Muscle of back (tissue), 10 donors: ENCODE results near the gene SYT15. TPM values are rescaled to one million over a fixed set of nuclear protein-coding genes. Genes with fewer than 3 reads are reported as not detected.

Source experiments
- polyA plus RNA-seq, 10 donors: library from polyadenylated mRNA; unstranded; fragments of 120-200 nt; gene quantifications; one replicate each; pipeline ENCODE4 v1.2.1, GENCODE V29; 2013; ENCODE audit not compliant: insufficient read length in 10 of 10

Gene SYT15
- polyA plus RNA-seq, 10 donors, result 2.1 to 8.2 (median 4.1) TPM

Other genes with a start within 250 kb of the SYT15 start
- 1 to 10 TPM in 2 of 10 donors, under 1 TPM in 2, not detected in 6; 0.16 to 4.0 (median 1.6) TPM for gene ANXA8L1, start 203.4 kb upstream of the SYT15 start, polyA plus RNA-seq
- under 1 TPM in 4 of 10 donors, not detected in 6; 0.07 to 0.38 (median 0.23) TPM for gene NPY4R, start 113.2 kb upstream of the SYT15 start, polyA plus RNA-seq
- gene GPRIN2, start 22.5 kb upstream of the SYT15 start, polyA plus RNA-seq, result under 1 TPM in 9 of 10 donors, not detected in 1; 0.09 to 0.63 (median 0.26) TPM